MG63 (cell line): ENCODE measurements around the gene GPR171. TPM values are rescaled to one million over a fixed set of nuclear protein-coding genes. Genes with fewer than 3 reads are reported as not detected.

Source experiments
- DNase-seq: peaks from one replicate; pipeline ENCODE4 v3.0.0-alpha.2; 2020
- H3K27me3 ChIP-seq: fragments of 250-450 bp; sonication (Bioruptor Pico); 2 replicates; pipeline ENCODE4 v1.5.1; 2020; ENCODE audit warnings: mild to moderate bottlenecking, moderate library complexity
- H3K36me3 ChIP-seq: fragments of 250-450 bp; sonication (Bioruptor Pico); 2 replicates; pipeline ENCODE4 v1.5.1; 2020; ENCODE audit warnings: mild to moderate bottlenecking, moderate library complexity
- H3K4me3 ChIP-seq: fragments of 250-450 bp; sonication (Bioruptor Pico); 2 replicates; pipeline ENCODE4 v1.5.1; 2020; ENCODE audit warnings: mild to moderate bottlenecking, moderate library complexity
- H3K9me3 ChIP-seq: fragments of 250-450 bp; sonication (Bioruptor Pico); 2 replicates; pipeline ENCODE4 v1.5.1; 2020; ENCODE audit warnings: mild to moderate bottlenecking, moderate library complexity
- total RNA-seq: library from RNA; depleted of rRNA; stranded (reverse); fragments of >200 nt; shearing (Covaris generic); gene quantifications from 2 replicates; pipeline ENCODE4 v1.2.3, GENCODE V29; 2014; ENCODE audit warnings: low replicate concordance; rRNA removed

GPR171 gene
- total RNA-seq, 1 experiment from 2014 or later, result not detected

DNA sequence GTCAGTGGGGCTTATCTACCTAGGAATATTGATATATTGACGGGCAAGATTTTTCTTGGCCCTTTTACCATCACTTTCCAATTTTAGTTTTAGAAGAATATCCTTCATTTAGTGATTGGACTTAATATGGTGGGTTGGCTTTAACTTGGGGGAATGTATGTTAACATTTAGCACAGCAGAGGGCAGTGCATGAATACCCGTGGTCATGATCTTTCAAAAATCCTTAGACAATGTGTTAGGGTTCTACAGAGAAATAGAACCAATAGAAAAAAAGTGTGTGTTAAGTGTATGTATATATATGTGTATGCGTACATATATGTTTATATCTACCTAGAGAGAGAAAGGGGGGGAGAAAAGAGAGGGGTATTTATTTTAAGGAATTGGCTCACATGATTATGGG, 36.9 kb downstream of the GPR171 start:
- no peak for DNase-seq
- H3K27me3 ChIP-seq, result no peaks in the 10 kb centered on the region; the same call in none of the 2 replicates
- H3K4me3 ChIP-seq, result no peak overlapping the region
- H3K9me3 ChIP-seq, result no peaks in the 10 kb centered on the region
- no peaks in the 10 kb centered on the region for H3K36me3 ChIP-seq

DNA sequence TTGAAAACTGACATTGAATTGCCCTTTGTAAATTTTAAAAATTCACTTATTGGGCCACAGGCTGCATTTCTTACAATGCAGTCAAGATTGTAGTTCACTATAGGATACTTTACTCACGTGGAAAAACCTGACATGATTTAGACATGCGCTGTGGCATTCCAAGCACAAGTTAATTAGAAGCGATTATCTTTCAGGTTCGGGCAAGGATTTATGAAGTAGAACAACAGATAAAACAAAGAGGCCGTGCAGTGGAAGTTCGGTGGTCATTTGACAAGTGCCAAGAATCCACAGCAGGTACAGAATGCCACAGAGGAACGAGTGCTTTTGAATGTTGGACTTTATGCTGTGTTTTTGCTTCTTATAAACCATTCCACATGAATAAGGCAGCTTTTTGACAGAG, 37.8 kb downstream of the GPR171 start:
- Histone ChIP-seq H3K9me3 (no peaks in the 10 kb centered on the region), H3K36me3 (no peaks in the 10 kb centered on the region), H3K27me3 (no peaks in the 10 kb centered on the region; the same call in none of the 2 replicates), H3K4me3 (no peak overlapping the region)
- no peak for DNase-seq

DNA sequence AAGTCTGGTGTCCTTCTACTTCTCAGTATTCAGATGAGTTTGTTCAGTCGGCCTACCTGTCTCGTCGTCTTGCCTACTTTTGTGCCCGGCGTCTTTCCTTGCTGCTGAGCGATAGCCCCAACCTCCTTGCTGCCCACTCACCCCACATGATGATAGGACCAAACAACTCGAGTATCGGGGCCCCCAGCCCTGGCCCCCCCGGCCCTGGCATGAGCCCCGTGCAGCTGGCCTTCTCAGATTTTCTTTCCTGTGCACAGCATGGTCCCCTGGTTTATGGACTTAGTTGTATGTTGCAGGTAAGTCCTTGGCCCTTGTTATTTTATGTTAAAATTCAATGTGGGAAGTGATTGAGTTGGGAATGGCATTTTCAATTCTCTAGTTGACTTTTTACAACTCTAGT, 43.2 kb downstream of the GPR171 start:
- no peaks in the 10 kb centered on the region for H3K9me3 ChIP-seq
- no peak overlapping the region for H3K4me3 ChIP-seq
- peaks cover 2% of the 10 kb centered on the region for H3K27me3 ChIP-seq
- DNase-seq, result no peak
- H3K36me3 ChIP-seq, result no peaks in the 10 kb centered on the region

DNA sequence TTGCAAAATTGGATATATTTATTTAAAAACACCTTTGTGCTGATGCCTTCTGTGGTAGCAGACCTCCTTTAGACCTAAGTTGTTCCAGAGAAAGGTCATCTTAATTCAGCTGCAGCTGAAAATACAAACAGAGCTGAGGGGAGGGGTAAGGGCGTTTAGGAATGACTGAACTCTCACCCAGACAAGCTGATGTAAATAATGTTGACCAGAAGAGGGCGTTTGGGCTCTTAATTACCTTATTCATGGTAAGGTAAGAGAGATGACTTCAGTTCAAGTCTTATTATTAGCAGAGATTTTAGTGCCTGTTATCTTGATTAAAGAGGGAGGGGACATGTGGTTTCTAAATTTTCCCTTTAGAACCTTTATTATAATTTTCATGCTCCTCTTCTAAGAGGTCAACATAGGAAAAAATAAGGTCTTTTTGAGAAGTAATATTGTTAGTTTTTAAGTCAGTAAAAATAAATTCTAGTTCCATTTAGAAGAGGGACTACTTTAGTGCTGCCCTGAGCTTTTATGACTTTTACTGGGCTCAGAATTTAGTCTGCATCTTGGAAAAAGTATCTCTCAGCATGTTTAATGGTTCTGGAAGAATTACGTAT, 46.3 kb downstream of the GPR171 start:
- H3K9me3 ChIP-seq, result no peaks in the 10 kb centered on the region
- H3K27me3 ChIP-seq, result peaks cover 2% of the 10 kb centered on the region; the same call in 1 of the 2 replicates
- H3K4me3 ChIP-seq, result no peak overlapping the region
- DNase-seq, result no peak
- H3K36me3 ChIP-seq, result no peaks in the 10 kb centered on the region

DNA sequence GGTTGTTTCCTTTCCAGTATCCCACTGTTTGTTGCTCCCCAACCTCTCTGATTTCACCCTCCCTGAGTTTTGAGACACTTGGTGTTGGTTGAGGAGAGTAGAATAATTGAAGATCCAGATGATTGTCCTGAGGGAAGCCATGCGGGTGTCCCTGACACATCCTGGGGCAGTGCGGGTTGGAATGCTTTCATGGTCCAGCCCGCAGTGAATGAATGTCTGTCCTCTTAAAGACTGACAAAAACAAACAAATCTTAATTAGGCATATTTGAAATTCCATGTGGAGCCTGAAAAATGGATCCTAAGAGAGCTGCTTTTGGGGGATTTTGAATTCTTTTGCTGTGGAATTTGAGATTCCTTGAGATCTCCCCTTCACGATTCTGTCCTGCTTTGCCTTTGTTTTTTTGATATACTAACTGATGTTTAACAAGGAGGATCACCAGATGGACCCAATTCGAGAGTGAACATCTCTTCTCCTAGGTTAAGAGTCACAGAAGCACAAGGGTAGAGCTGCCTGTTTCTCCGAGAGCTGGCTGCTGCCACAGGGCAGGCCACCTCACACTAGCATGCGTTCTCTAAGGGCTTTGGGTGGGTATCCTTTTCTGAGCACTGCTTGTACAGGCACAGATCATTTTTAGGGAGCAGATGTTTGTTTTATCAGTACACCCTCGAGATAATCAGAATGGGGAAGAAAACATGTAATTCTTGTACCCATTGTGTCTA, 47.4 kb downstream of the GPR171 start:
- DNase-seq, result no peak

DNA sequence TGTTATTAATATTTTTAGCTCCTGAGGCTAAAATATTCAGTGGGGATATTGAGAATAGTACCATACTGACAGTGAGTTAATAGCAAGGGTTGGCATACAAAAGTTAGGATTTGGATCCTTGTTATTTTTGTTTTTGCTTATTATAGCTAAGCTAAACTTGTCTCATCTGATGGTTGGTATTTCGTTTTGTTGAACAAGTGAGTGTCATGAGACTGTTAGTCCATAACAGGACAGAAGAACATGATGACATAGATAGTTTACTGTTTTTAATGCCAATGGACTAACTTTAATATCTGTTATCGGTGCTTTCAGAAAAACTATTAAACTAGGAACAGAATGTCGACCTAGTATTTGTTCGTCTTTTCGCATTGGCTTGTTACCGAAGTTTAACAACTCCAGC, 48.5 kb downstream of the GPR171 start:
- no peak overlapping the region for H3K4me3 ChIP-seq
- no peaks in the 10 kb centered on the region for H3K9me3 ChIP-seq
- no peaks in the 10 kb centered on the region for H3K36me3 ChIP-seq
- no peak for DNase-seq
- H3K27me3 ChIP-seq, result peaks cover 2% of the 10 kb centered on the region; the same call in 1 of the 2 replicates

More for the DNA sequence above, 47.4 kb downstream of the GPR171 start:
- Histone ChIP-seq H3K9me3 (no peaks in the 10 kb centered on the region), H3K36me3 (no peaks in the 10 kb centered on the region), H3K4me3 (no peak overlapping the region), H3K27me3 (peaks cover 2% of the 10 kb centered on the region; the same call in 1 of the 2 replicates)

DNA sequence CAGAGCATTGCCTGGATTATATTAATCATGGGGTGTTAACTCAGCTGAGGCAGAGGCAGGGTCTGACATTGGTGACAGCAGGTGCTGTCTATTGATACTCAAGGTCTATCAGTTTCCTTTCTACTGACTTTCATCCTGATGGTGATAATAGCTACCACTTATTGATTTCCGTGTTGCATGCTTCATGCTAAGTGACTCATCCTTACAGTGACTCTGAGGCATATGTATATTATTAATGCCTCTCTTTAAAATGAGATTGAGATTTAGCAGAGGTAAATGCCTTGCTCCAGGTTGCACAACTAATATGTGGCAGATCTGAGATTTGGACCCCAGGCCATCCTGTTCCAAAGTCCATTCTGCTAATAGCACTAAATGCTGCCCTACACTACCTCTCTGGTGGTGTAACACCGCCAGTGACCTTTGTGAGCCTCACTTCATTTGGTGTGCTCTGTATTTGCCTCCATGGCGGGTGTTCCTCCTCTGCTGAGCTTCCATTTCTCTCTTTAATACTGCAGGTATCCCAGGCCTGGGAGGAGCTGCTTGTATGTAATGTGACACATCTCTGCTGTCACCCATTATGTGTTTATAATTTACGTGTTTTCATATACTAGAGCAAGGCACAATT, 50.4 kb downstream of the GPR171 start:
- no peak for DNase-seq
- Histone ChIP-seq H3K27me3 (peaks cover 4% of the 10 kb centered on the region; the same call in 1 of the 2 replicates), H3K4me3 (no peak overlapping the region), H3K36me3 (no peaks in the 10 kb centered on the region), H3K9me3 (no peaks in the 10 kb centered on the region)

Other genes with a start within 250 kb of the GPR171 start
- not detected in 2 replicates for gene CLRN1, start 230.5 kb downstream of the GPR171 start, total RNA-seq
- gene MED12L, start 117.6 kb downstream of the GPR171 start, total RNA-seq, result not detected in 2 replicates
- gene P2RY14, start 75.3 kb upstream of the GPR171 start, total RNA-seq, result not detected in 2 replicates
- 0.23 TPM in 1 of 2 replicates, not detected in the other for gene GPR87, start 113.6 kb upstream of the GPR171 start, total RNA-seq
- not detected in 2 replicates for gene P2RY13, start 126.3 kb upstream of the GPR171 start, total RNA-seq
- not detected in 2 replicates for gene P2RY12, start 181.5 kb upstream of the GPR171 start, total RNA-seq